SU-DHL-6 (cell line): Measurements from ENCODE around the gene KRABD2.
"Not testable (repeated sequence)": the region's sequence is repeated elsewhere in the genome, so short reads cannot be mapped to it uniquely, and the experiment has no call there.

Source experiments
- H2AFZ ChIP-seq: fragments of 200-600 bp; sonication (generic); 2 replicates; pipeline ENCODE4 v1.6.1; 2014; ENCODE audit warnings: low read depth, mild to moderate bottlenecking, moderate library complexity, mixed read lengths, antibody characterized with exemption, low read length; ENCODE audit not compliant: severe bottlenecking
- H3F3A ChIP-seq: fragments of 200-600 bp; shearing (Covaris generic); 2 replicates; pipeline ENCODE4 v1.6.0; 2016; ENCODE audit warnings: antibody characterized with exemption, mild to moderate bottlenecking; ENCODE audit not compliant: insufficient read depth
- H3K27ac ChIP-seq: fragments of 200-600 bp; sonication (generic); 2 replicates; pipeline ENCODE4 v1.5.1; 2016; ENCODE audit warnings: low read depth, mild to moderate bottlenecking, low read length, moderate library complexity, mixed read lengths
- H3K27me3 ChIP-seq: fragments of 200-600 bp; sonication (generic), shearing (Covaris generic); 2 replicates; pipeline ENCODE4 v1.6.0; 2014; ENCODE audit warnings: mild to moderate bottlenecking, low read length
- H3K36me3 ChIP-seq: fragments of 200-600 bp; sonication (generic); 2 replicates; pipeline ENCODE4 v1.6.1; 2014; ENCODE audit warnings: mild to moderate bottlenecking, low read length, mixed read lengths
- H3K4me2 ChIP-seq: fragments of 300-600, 200-600 bp; shearing (Covaris generic), sonication (generic); 2 replicates; pipeline ENCODE4 v1.6.0; 2014; ENCODE audit warnings: low read length, low read depth, mild to moderate bottlenecking; ENCODE audit not compliant: poor library complexity, severe bottlenecking
- H3K4me3 ChIP-seq: fragments of 200-600 bp; sonication (generic); 2 replicates; pipeline ENCODE4 v1.5.1; 2014; ENCODE audit warnings: antibody characterized with exemption, low read length, mild to moderate bottlenecking, mixed read lengths; ENCODE audit not compliant: insufficient read depth, poor library complexity, severe bottlenecking
- H3K79me2 ChIP-seq: fragments of 200-600 bp; sonication (generic); 2 replicates; pipeline ENCODE4 v1.6.1; 2014; ENCODE audit warnings: mild to moderate bottlenecking, low read length, moderate library complexity; ENCODE audit not compliant: insufficient read depth
- H3K9ac ChIP-seq: fragments of 200-600 bp; sonication (generic); 2 replicates; pipeline ENCODE4 v1.7.0; 2014; ENCODE audit warnings: mild to moderate bottlenecking, low read length
- H3K9me2 ChIP-seq: fragments of 200-600 bp; sonication (generic); replicated peaks from 2 replicates; pipeline ENCODE4 v1.6.1; 2014; ENCODE audit warnings: low read length; ENCODE audit not compliant: insufficient read depth
- H3K9me3 ChIP-seq: fragments of 200-600 bp; sonication (generic); 2 replicates; pipeline ENCODE4 v1.6.1; 2014; ENCODE audit warnings: low read length, mixed read lengths; ENCODE audit not compliant: insufficient read depth
- H4K20me1 ChIP-seq: fragments of 200-600 bp; sonication (generic); 2 replicates; pipeline ENCODE4 v1.6.1; 2014; ENCODE audit warnings: low read depth, mild to moderate bottlenecking, antibody characterized with exemption, low read length, moderate library complexity, mixed read lengths
- CTCF ChIP-seq: fragments of 200-600 bp; sonication (generic); IDR thresholded peaks from one replicate; pipeline ENCODE4 v1.5.1; 2017; ENCODE audit warnings: antibody characterized with exemption, mild to moderate bottlenecking, low read length, moderate library complexity; ENCODE audit not compliant: insufficient read depth, poor library complexity, severe bottlenecking
- EZH2phosphoT487 ChIP-seq: fragments of 200-600 bp; sonication (generic), shearing (Covaris generic); conservative IDR thresholded peaks from 2 replicates; pipeline ENCODE4 v1.6.1; 2018; ENCODE audit warnings: mild to moderate bottlenecking, antibody characterized with exemption, low read length, moderate library complexity, mixed read lengths

Gene KRABD2

DNA sequence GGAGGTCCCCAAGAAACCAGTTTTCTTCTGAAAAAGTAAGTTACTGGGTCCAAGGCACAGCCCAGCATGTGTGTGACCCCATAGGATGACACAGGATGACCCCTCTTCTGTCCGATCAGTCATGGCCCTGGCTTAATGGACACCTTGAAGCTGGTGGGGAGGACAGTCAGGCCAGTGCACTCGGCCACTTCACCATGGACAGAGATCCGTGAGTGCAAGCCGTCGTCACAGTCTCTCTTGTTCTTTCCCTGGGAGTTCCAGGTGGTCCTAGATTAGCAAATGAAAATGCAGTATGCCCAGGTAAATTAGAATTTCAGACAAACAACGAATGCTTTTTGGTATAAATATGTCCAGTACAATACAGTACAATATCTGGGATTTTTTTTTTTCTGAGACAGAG, 22.5 kb upstream of the KRABD2 start:
- Histone ChIP-seq H3K27ac (no peak overlapping the region), H3K9me3 (no peaks in the 10 kb centered on the region), H2AFZ (no peak overlapping the region), H3K27me3 (no peaks in the 10 kb centered on the region), H3K9ac (no peak overlapping the region), H3K4me3 (no peak overlapping the region), H3F3A (no peaks in the 10 kb centered on the region), H3K9me2 (no peaks in the 10 kb centered on the region), H3K4me2 (no peak overlapping the region), H3K79me2 (no peaks in the 10 kb centered on the region), H4K20me1 (no peaks in the 10 kb centered on the region), H3K36me3 (no peaks in the 10 kb centered on the region)
- TF ChIP-seq CTCF (no peak), EZH2phosphoT487 (no peak)

- no peak for TF ChIP-seq CTCF
- no peak for TF ChIP-seq EZH2phosphoT487
- H4K20me1 ChIP-seq = no peaks in the 10 kb centered on the region
- no peaks in the 10 kb centered on the region for H3K9me2 ChIP-seq
- no peaks in the 10 kb centered on the region for H3K27me3 ChIP-seq
- H3K36me3 ChIP-seq = no peaks in the 10 kb centered on the region
- H2AFZ ChIP-seq = no peak within 1 kb of the TSS
- no peaks in the 10 kb centered on the region for H3K79me2 ChIP-seq
- H3K9ac ChIP-seq = no peak within 1 kb of the TSS
- no peaks in the 10 kb centered on the region for H3F3A ChIP-seq
- no peaks in the 10 kb centered on the region for H3K9me3 ChIP-seq
- no peak within 1 kb of the TSS for H3K4me3 ChIP-seq
- H3K27ac ChIP-seq = no peak within 1 kb of the TSS
- no peak within 1 kb of the TSS for H3K4me2 ChIP-seq
Observed at GRCh38 chr17:8397636-8398035, 21.1 kb upstream of the KRABD2 start, which contains the start of gene RNF222. Gene RNF222, minus strand, starts transcription at chr17:8397827. Its CDS starts 4,366 bp downstream, at chr17:8393461.

DNA sequence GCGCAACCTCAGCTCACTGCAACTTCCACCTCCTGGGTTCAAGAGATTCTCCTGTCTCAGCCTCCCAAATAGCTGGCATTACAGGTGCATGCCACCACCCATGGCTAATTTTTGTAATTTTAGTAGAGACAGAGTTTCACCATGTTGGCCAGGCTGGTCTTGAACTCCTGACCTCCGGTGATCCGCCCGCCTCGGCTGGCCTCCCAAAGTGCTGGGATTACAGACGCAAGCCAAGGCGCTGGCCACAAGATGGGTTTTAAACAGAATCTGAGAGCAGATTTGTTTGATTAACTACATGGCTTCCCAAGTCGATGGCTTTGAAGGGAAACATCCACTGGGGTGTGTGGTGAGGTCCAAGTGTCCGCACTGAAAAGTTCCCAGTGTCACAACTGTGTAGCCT, 18.0 kb upstream of the KRABD2 start:
- H3F3A ChIP-seq, H3K4me3 ChIP-seq, H3K9me2 ChIP-seq, H3K36me3 ChIP-seq, H2AFZ ChIP-seq, H3K27me3 ChIP-seq, H3K27ac ChIP-seq, H3K9ac ChIP-seq, H3K4me2 ChIP-seq, H3K79me2 ChIP-seq, H3K9me3 ChIP-seq, H4K20me1 ChIP-seq: not testable (repeated sequence)

GRCh38 chr17:8393470-8394231, 17.1 kb upstream of the KRABD2 start:
- no peaks in the 10 kb centered on the region for H3K9me3 ChIP-seq
- no peaks in the 10 kb centered on the region for H3F3A ChIP-seq
- no peaks in the 10 kb centered on the region for H3K36me3 ChIP-seq
- no peaks in the 10 kb centered on the region for H3K79me2 ChIP-seq
- no peak overlapping the region for H3K27ac ChIP-seq
- H3K27me3 ChIP-seq = no peaks in the 10 kb centered on the region
- no peaks in the 10 kb centered on the region for H4K20me1 ChIP-seq
- H3K9me2 ChIP-seq = no peaks in the 10 kb centered on the region
- peak overlapping the region; percentile 52 for H2AFZ ChIP-seq
- no peak overlapping the region for H3K9ac ChIP-seq
- H3K4me3 ChIP-seq = no peak overlapping the region
- no peak overlapping the region for H3K4me2 ChIP-seq
- TF ChIP-seq EZH2phosphoT487 (no peak), CTCF (no peak)
